Mesenchymal stem cell (in vitro differentiated cells and primary cell): ENCODE data around the gene TGM2.

Experiments
- DNase-seq: peaks from one replicate; pipeline ENCODE4 v3.0.0-alpha.2; 2013
- H2AFZ ChIP-seq: one replicate; pipeline ENCODE4 v1.6.1; 2013; ENCODE audit warnings: low read depth, mild to moderate bottlenecking, control low read depth, inconsistent platforms, low read length, moderate library complexity
- H2AK5ac ChIP-seq: 2 replicates; pipeline ENCODE4 v1.6.1; 2013; ENCODE audit warnings: low read length, moderate library complexity, mild to moderate bottlenecking, inconsistent platforms; ENCODE audit not compliant: severe bottlenecking
- H2BK120ac ChIP-seq: one replicate; pipeline ENCODE4 v1.6.1; 2013; ENCODE audit warnings: low read depth, mild to moderate bottlenecking, inconsistent platforms, low read length, moderate library complexity
- H2BK12ac ChIP-seq, 2 experiments: one replicate each; pipeline ENCODE4 v1.6.1; 2013; ENCODE audit warnings: inconsistent platforms in 2 of 2, low read length in 2 of 2, mild to moderate bottlenecking in 2 of 2, moderate library complexity in 2 of 2, control low read depth in 1 of 2
- H2BK15ac ChIP-seq: one replicate; pipeline ENCODE4 v1.6.1; 2013; ENCODE audit warnings: mild to moderate bottlenecking, low read depth, inconsistent platforms; ENCODE audit not compliant: poor library complexity, severe bottlenecking
- H2BK5ac ChIP-seq: 2 replicates; pipeline ENCODE4 v1.6.1; 2013; ENCODE audit warnings: low read depth, mild to moderate bottlenecking, low read length, control low read depth, inconsistent platforms; ENCODE audit not compliant: poor library complexity, severe bottlenecking
- H3K14ac ChIP-seq, 2 experiments: one replicate each; pipeline ENCODE4 v1.6.1; 2013; ENCODE audit warnings: inconsistent platforms in 2 of 2, low read length in 2 of 2, control low read depth in 1 of 2, mild to moderate bottlenecking in 1 of 2, moderate library complexity in 1 of 2
- H3K18ac ChIP-seq, 2 experiments: one replicate each; pipeline ENCODE4 v1.6.1; 2013; ENCODE audit warnings: inconsistent platforms in 2 of 2, low read length in 2 of 2, control low read depth in 1 of 2, low read depth in 1 of 2, mild to moderate bottlenecking in 1 of 2
- H3K23ac ChIP-seq, 2 experiments: one replicate each; pipeline ENCODE4 v1.6.1; 2013; ENCODE audit warnings: inconsistent platforms in 2 of 2, low read length in 2 of 2, mild to moderate bottlenecking in 2 of 2, moderate library complexity in 2 of 2, control low read depth in 1 of 2
- H3K27ac ChIP-seq: 2 replicates; pipeline ENCODE4 v1.5.1; 2013; ENCODE audit warnings: mild to moderate bottlenecking, moderate library complexity, low read length, control low read depth, inconsistent platforms; ENCODE audit not compliant: poor library complexity, severe bottlenecking
- H3K27me3 ChIP-seq, 2 experiments: 2 replicates each; pipeline versions ENCODE4 v1.6.1 to v1.7.0; 2013; ENCODE audit warnings: low read length in 2 of 2, mild to moderate bottlenecking in 2 of 2, moderate library complexity in 2 of 2, control low read depth in 1 of 2, inconsistent platforms in 1 of 2; ENCODE audit not compliant: control insufficient read depth in 1 of 2, insufficient read depth in 1 of 2
- H3K36me3 ChIP-seq, 2 experiments: 2 replicates each; pipeline versions ENCODE4 v1.6.1 to v1.7.0; 2013; ENCODE audit warnings: low read length in 2 of 2, control low read depth in 1 of 2, inconsistent platforms in 1 of 2, low read depth in 1 of 2, mild to moderate bottlenecking in 1 of 2; ENCODE audit not compliant: insufficient read depth in 2 of 2, control insufficient read depth in 1 of 2
- H3K4ac ChIP-seq, 2 experiments: one replicate each; pipeline ENCODE4 v1.6.1; 2013; ENCODE audit warnings: inconsistent platforms in 2 of 2, low read length in 2 of 2, mild to moderate bottlenecking in 2 of 2, moderate library complexity in 2 of 2, control low read depth in 1 of 2, low read depth in 1 of 2
- H3K4me1 ChIP-seq: 2 replicates; pipeline ENCODE4 v1.6.1; 2013; ENCODE audit warnings: low read depth, low read length, control low read depth; ENCODE audit not compliant: control insufficient read depth, insufficient read depth
- H3K4me2 ChIP-seq: 2 replicates; pipeline ENCODE4 v1.6.1; 2013; ENCODE audit warnings: low read length, mild to moderate bottlenecking, inconsistent platforms; ENCODE audit not compliant: poor library complexity, severe bottlenecking
- H3K4me3 ChIP-seq, 2 experiments: 2 replicates each; pipeline versions ENCODE4 v1.5.1 to v1.7.0; 2013; ENCODE audit warnings: low read length in 2 of 2, mild to moderate bottlenecking in 2 of 2, control low read depth in 1 of 2, low read depth in 1 of 2; ENCODE audit not compliant: insufficient read depth in 1 of 2
- H3K79me1 ChIP-seq: replicated peaks from 2 replicates; pipeline ENCODE4 v1.6.1; 2013; ENCODE audit warnings: mild to moderate bottlenecking, control low read depth, low read length, inconsistent platforms; ENCODE audit not compliant: poor library complexity, severe bottlenecking
- H3K9ac ChIP-seq: 2 replicates; pipeline ENCODE4 v1.7.0; 2013; ENCODE audit warnings: mild to moderate bottlenecking, low read length, moderate library complexity
- H3K9me3 ChIP-seq: 2 replicates; pipeline ENCODE4 v1.7.0; 2013; ENCODE audit warnings: mild to moderate bottlenecking, low read length; ENCODE audit not compliant: control insufficient read depth
- H4K8ac ChIP-seq: one replicate; pipeline ENCODE4 v1.6.1; 2013; ENCODE audit warnings: inconsistent platforms, mild to moderate bottlenecking, low read length, moderate library complexity
- H4K91ac ChIP-seq: one replicate; pipeline ENCODE4 v1.6.1; 2013; ENCODE audit warnings: mild to moderate bottlenecking, low read length, inconsistent platforms
- WGBS: methylation state at CpG from one replicate; pipeline ENCODE4 v1.1.7; 2013; ENCODE audit warnings: mixed read lengths; 5-methylcytosine and 5-hydroxymethylcytosine counted together

The TGM2 gene

GRCh38 chr20:38196592-38196991, 31.5 kb upstream of the TGM2 start:
- Histone ChIP-seq H3K9me3 (peaks cover 4% of the 10 kb centered on the region), H3K4me3 (no peak overlapping the region), H2AK5ac (no peak overlapping the region), H2BK12ac (no peak overlapping the region), H3K27me3 (peaks cover 8 to 31% of the 10 kb centered on the region in 2 experiments), H3K9ac (peak overlapping the region; percentile 11), H3K4me2 (no peak overlapping the region), H3K23ac (no peak overlapping the region), H2BK120ac (no peak overlapping the region), H2BK5ac (no peak overlapping the region), H3K14ac (no peak overlapping the region), H4K91ac (no peak overlapping the region), H3K4ac (no peak overlapping the region), H4K8ac (peak overlapping the region; percentile 5), H3K79me1 (no peaks in the 10 kb centered on the region), H3K18ac (peak overlapping the region in 1 of 2 experiments; percentile 41), H3K27ac (no peak overlapping the region), H2BK15ac (no peak overlapping the region), H3K36me3 (no peaks in the 10 kb centered on the region), H2AFZ (no peak overlapping the region), H3K4me1 (peaks cover 4% of the 10 kb centered on the region)
- 55% methylated on average over 5 of the region's 5 CpGs for WGBS
- DNase-seq = peak; percentile 87

GRCh38 chr20:38196076-38196475, 31.0 kb upstream of the TGM2 start:
- Histone ChIP-seq H2AFZ (no peak overlapping the region), H3K18ac (no peak overlapping the region), H2BK15ac (no peak overlapping the region), H3K4me3 (no peak overlapping the region), H3K36me3 (no peaks in the 10 kb centered on the region), H4K8ac (no peak overlapping the region), H3K27me3 (peaks cover 8 to 31% of the 10 kb centered on the region in 2 experiments), H3K79me1 (no peaks in the 10 kb centered on the region), H3K14ac (no peak overlapping the region), H2BK120ac (no peak overlapping the region), H3K27ac (no peak overlapping the region), H2AK5ac (no peak overlapping the region), H3K4me2 (no peak overlapping the region), H3K4ac (no peak overlapping the region), H3K9ac (peak overlapping the region; percentile 11), H2BK12ac (no peak overlapping the region), H3K4me1 (peaks cover under 1% of the 10 kb centered on the region), H4K91ac (no peak overlapping the region), H3K9me3 (peaks cover 4% of the 10 kb centered on the region), H2BK5ac (no peak overlapping the region), H3K23ac (no peak overlapping the region)
- 95% methylated on average over 4 of the region's 4 CpGs for WGBS
- DNase-seq = no peak

- Histone ChIP-seq H3K36me3 (no peaks in the 10 kb centered on the region), H3K9ac (no peak overlapping the region), H4K8ac (no peak overlapping the region), H2BK12ac (peak overlapping the region in 1 of 2 experiments; percentile 37), H3K4me3 (no peak overlapping the region), H3K4ac (no peak overlapping the region), H3K14ac (no peak overlapping the region), H2BK120ac (no peak overlapping the region), H3K27ac (no peak overlapping the region), H3K79me1 (no peaks in the 10 kb centered on the region), H2BK5ac (no peak overlapping the region), H2AFZ (no peak overlapping the region), H3K23ac (no peak overlapping the region), H3K9me3 (peaks cover 4% of the 10 kb centered on the region), H4K91ac (no peak overlapping the region), H3K27me3 (peaks cover 8 to 31% of the 10 kb centered on the region in 2 experiments), H3K18ac (no peak overlapping the region), H3K4me2 (no peak overlapping the region), H3K4me1 (no peaks in the 10 kb centered on the region), H2BK15ac (peak overlapping the region; percentile 20), H2AK5ac (no peak overlapping the region)
- no peak for DNase-seq
- WGBS = 94% methylated on average over 7 of the region's 7 CpGs
Observed at GRCh38 chr20:38195521-38195920, 30.5 kb upstream of the TGM2 start.

GRCh38 chr20:38194971-38195504, 30.0 kb upstream of the TGM2 start:
- Histone ChIP-seq H2BK15ac (no peak overlapping the region), H2AFZ (no peak overlapping the region), H2BK12ac (no peak overlapping the region), H3K23ac (no peak overlapping the region), H3K9me3 (peaks cover 4% of the 10 kb centered on the region), H3K18ac (no peak overlapping the region), H3K36me3 (no peaks in the 10 kb centered on the region), H3K4me2 (no peak overlapping the region), H3K4me1 (no peaks in the 10 kb centered on the region), H2BK120ac (no peak overlapping the region), H4K8ac (no peak overlapping the region), H3K4ac (no peak overlapping the region), H3K27ac (no peak overlapping the region), H3K27me3 (peaks cover 8 to 33% of the 10 kb centered on the region in 2 experiments), H3K79me1 (no peaks in the 10 kb centered on the region), H2AK5ac (no peak overlapping the region), H3K9ac (no peak overlapping the region), H3K14ac (no peak overlapping the region), H4K91ac (no peak overlapping the region), H2BK5ac (no peak overlapping the region), H3K4me3 (no peak overlapping the region)
- DNase-seq = no peak
- WGBS = 79% methylated on average over 5 of the region's 5 CpGs
